H9 (cell line): ENCODE data around the gene THSD7A. TPM values are rescaled to one million over a fixed set of nuclear protein-coding genes. Genes with fewer than 3 reads are reported as not detected.

ENCODE experiments used
- DNase-seq: peaks from one replicate; pipeline ENCODE4 v3.0.0-alpha.2; 2017
- H2AFZ ChIP-seq: one replicate; pipeline ENCODE4 v1.6.1; 2013; ENCODE audit warnings: mild to moderate bottlenecking, low read length, control low read depth, moderate library complexity
- H2AK5ac ChIP-seq: 2 replicates; pipeline ENCODE4 v1.6.1; 2013; ENCODE audit warnings: low read length, control low read depth, mixed read lengths; ENCODE audit not compliant: insufficient read length
- H2BK120ac ChIP-seq: one replicate; pipeline ENCODE4 v1.6.1; 2013; ENCODE audit warnings: low read depth, mild to moderate bottlenecking, low read length, control low read depth, inconsistent platforms; ENCODE audit not compliant: poor library complexity, severe bottlenecking
- H2BK12ac ChIP-seq: 2 replicates; pipeline ENCODE4 v1.6.1; 2013; ENCODE audit warnings: low read length, control low read depth, mixed read lengths, low read depth; ENCODE audit not compliant: insufficient read length
- H2BK15ac ChIP-seq: 2 replicates; pipeline ENCODE4 v1.6.1; 2013; ENCODE audit warnings: low read depth, low read length, control low read depth
- H2BK20ac ChIP-seq: one replicate; pipeline ENCODE4 v1.6.1; 2013; ENCODE audit warnings: low read depth, mild to moderate bottlenecking, low read length, control low read depth, inconsistent platforms; ENCODE audit not compliant: poor library complexity, severe bottlenecking
- H2BK5ac ChIP-seq: 2 replicates; pipeline ENCODE4 v1.6.1; 2013; ENCODE audit warnings: low read length, control low read depth, mixed read lengths; ENCODE audit not compliant: insufficient read length
- H3K14ac ChIP-seq: 2 replicates; pipeline ENCODE4 v1.6.1; 2013; ENCODE audit warnings: low read length, control low read depth; ENCODE audit not compliant: insufficient read depth
- H3K18ac ChIP-seq: 2 replicates; pipeline ENCODE4 v1.6.1; 2013; ENCODE audit warnings: low read depth, mild to moderate bottlenecking, mixed read lengths, low read length, control low read depth; ENCODE audit not compliant: insufficient read length
- H3K23ac ChIP-seq: 2 replicates; pipeline ENCODE4 v1.6.1; 2013; ENCODE audit warnings: low read length, control low read depth, mixed read lengths, low read depth; ENCODE audit not compliant: insufficient read length
- H3K23me2 ChIP-seq: 2 replicates; pipeline ENCODE4 v1.6.1; 2013; ENCODE audit warnings: low read depth, mild to moderate bottlenecking, mixed read lengths, low read length, control low read depth; ENCODE audit not compliant: insufficient read length, poor library complexity, severe bottlenecking
- H3K27ac ChIP-seq: 2 replicates; pipeline ENCODE4 v1.5.1; 2013; ENCODE audit warnings: low read length, control low read depth, mixed read lengths, low read depth; ENCODE audit not compliant: insufficient read length
- H3K27me3 ChIP-seq: 2 replicates; pipeline ENCODE4 v1.6.1; 2013; ENCODE audit warnings: low read length, control low read depth, inconsistent platforms; ENCODE audit not compliant: insufficient read depth
- H3K4ac ChIP-seq: 2 replicates; pipeline ENCODE4 v1.6.1; 2013; ENCODE audit warnings: low read depth, mild to moderate bottlenecking, control low read depth, inconsistent platforms, low read length, moderate library complexity
- H3K4me1 ChIP-seq: 2 replicates; pipeline ENCODE4 v1.6.1; 2013; ENCODE audit warnings: low read length, control low read depth, inconsistent platforms; ENCODE audit not compliant: insufficient read depth
- H3K4me2 ChIP-seq: 2 replicates; pipeline ENCODE4 v1.6.1; 2013; ENCODE audit warnings: low read length, control low read depth, mixed read lengths; ENCODE audit not compliant: insufficient read length, insufficient read depth
- H3K56ac ChIP-seq: 2 replicates; pipeline ENCODE4 v1.6.1; 2013; ENCODE audit warnings: low read depth, mild to moderate bottlenecking, mixed read lengths, low read length, control low read depth; ENCODE audit not compliant: insufficient read length
- H3K79me1 ChIP-seq: 2 replicates; pipeline ENCODE4 v1.6.1; 2013; ENCODE audit warnings: low read depth, mild to moderate bottlenecking, moderate library complexity, low read length, control low read depth, inconsistent platforms; ENCODE audit not compliant: insufficient read depth, poor library complexity, severe bottlenecking
- H3K79me2 ChIP-seq: 2 replicates; pipeline ENCODE4 v1.6.1; 2013; ENCODE audit warnings: low read length, control low read depth, inconsistent platforms; ENCODE audit not compliant: insufficient read depth
- H3K9ac ChIP-seq: 2 replicates; pipeline ENCODE4 v1.6.1; 2013; ENCODE audit warnings: low read length, control low read depth, mixed read lengths; ENCODE audit not compliant: insufficient read length; ENCODE audit errors: extremely low read depth
- H3K9me3 ChIP-seq: one replicate; pipeline ENCODE4 v1.6.1; 2013; ENCODE audit warnings: low read depth, low read length, inconsistent platforms; ENCODE audit not compliant: control insufficient read depth
- H3T11ph ChIP-seq: one replicate; pipeline ENCODE4 v1.6.1; 2013; ENCODE audit warnings: mild to moderate bottlenecking, low read length, control low read depth, inconsistent platforms
- H4K20me1 ChIP-seq: one replicate; pipeline ENCODE4 v1.6.1; 2013; ENCODE audit not compliant: control insufficient read depth, insufficient read length, insufficient read depth
- H4K5ac ChIP-seq: 2 replicates; pipeline ENCODE4 v1.6.1; 2013; ENCODE audit warnings: low read depth, mild to moderate bottlenecking, mixed read lengths, low read length, control low read depth; ENCODE audit not compliant: insufficient read length
- H4K8ac ChIP-seq: replicated peaks from 2 replicates; pipeline ENCODE4 v1.6.1; 2013; ENCODE audit warnings: low read length, control low read depth, mixed read lengths, low read depth; ENCODE audit not compliant: insufficient read length
- H4K91ac ChIP-seq: 2 replicates; pipeline ENCODE4 v1.6.1; 2013; ENCODE audit warnings: low read depth, mild to moderate bottlenecking, moderate library complexity, mixed read lengths, low read length, control low read depth; ENCODE audit not compliant: insufficient read length
- H3K27ac Mint-ChIP-seq, 3 experiments: 2 replicates in 2 of 3; 3 replicates in 1 of 3; pipeline ENCODE4 v1.8.0; 2020 to 2021; ENCODE audit warnings: mixed read lengths in 3 of 3, mild to moderate bottlenecking in 1 of 3, moderate library complexity in 1 of 3
- H3K27me3 Mint-ChIP-seq: 2 replicates; pipeline ENCODE4 v1.8.0; 2021; ENCODE audit warnings: low read depth, mild to moderate bottlenecking, moderate library complexity, mixed read lengths
- H3K36me3 Mint-ChIP-seq, 3 experiments: 2 replicates in 2 of 3; 3 replicates in 1 of 3; pipeline ENCODE4 v1.8.0; 2020 to 2021; ENCODE audit warnings: low read depth in 3 of 3, mixed read lengths in 3 of 3; ENCODE audit not compliant: insufficient read depth in 1 of 3
- H3K4me1 Mint-ChIP-seq, 2 experiments: 2 replicates each; pipeline ENCODE4 v1.8.0; 2020; ENCODE audit warnings: mixed read lengths in 2 of 2
- H3K4me3 Mint-ChIP-seq, 2 experiments: 2 replicates in 1 of 2; 3 replicates in 1 of 2; pipeline ENCODE4 v1.8.0; 2020 to 2021; ENCODE audit warnings: mild to moderate bottlenecking in 2 of 2, mixed read lengths in 2 of 2, moderate library complexity in 1 of 2
- H3K9me3 Mint-ChIP-seq, 2 experiments: 2 replicates in 1 of 2; 3 replicates in 1 of 2; pipeline ENCODE4 v1.8.0; 2020; ENCODE audit warnings: mild to moderate bottlenecking in 2 of 2, mixed read lengths in 2 of 2, moderate library complexity in 1 of 2
- WGBS: extraction: QIAGEN DNeasy Blood & Tissue Kit; methylation state at CpG from one replicate; pipeline ENCODE4 v1.1.7; 2013; ENCODE audit warnings: missing lambda C conversion rate, low lambda C conversion rate, mixed read lengths; ENCODE audit not compliant: insufficient read length; ENCODE audit errors: extremely low coverage; 5-methylcytosine and 5-hydroxymethylcytosine counted together
- total RNA-seq: library from RNA; stranded (reverse); gene quantifications from 2 replicates; pipeline ENCODE4 v1.2.1, GENCODE V29; 2021
- TF ChIP-seq, protein P1 (sequence below): fragments of 200-600 bp; sonication (generic); conservative IDR thresholded peaks from 3 replicates; pipeline ENCODE4 v1.8.0; 2021; ENCODE audit warnings: antibody characterized with exemption, mild to moderate bottlenecking

THSD7A gene
- total RNA-seq, 1 experiment from 2014 or later: 0.42 TPM

DNA sequence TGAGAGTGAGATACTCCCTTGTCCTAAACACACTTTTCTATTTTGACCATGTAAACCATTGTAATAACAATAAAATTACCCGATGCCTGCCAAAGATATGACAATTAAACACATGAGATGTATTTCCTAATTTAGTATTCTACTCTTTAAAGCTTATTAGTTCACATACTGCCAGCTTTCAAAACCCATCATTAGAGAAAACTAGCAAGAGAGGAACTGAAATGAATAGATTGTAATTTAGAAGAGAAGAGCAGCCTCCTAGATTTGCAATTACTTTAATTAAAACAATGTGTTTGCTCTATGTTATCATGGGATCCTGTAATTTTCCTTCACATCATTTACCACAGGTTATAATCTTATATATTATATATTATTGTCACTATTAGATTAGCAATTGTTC, 428.2 kb downstream of the THSD7A start:
- Histone ChIP-seq H3K14ac (no peak overlapping the region), H2BK20ac (no peak overlapping the region), H2BK5ac (no peak overlapping the region), H3T11ph (no peak overlapping the region), H3K56ac (no peak overlapping the region), H3K4ac (no peak overlapping the region), H3K4me2 (no peak overlapping the region), H2BK12ac (no peak overlapping the region), H4K91ac (no peak overlapping the region), H3K79me2 (no peaks in the 10 kb centered on the region), H2AFZ (no peak overlapping the region), H4K5ac (no peak overlapping the region), H3K23ac (no peak overlapping the region), H4K20me1 (no peaks in the 10 kb centered on the region), H3K23me2 (no peaks in the 10 kb centered on the region), H4K8ac (no peak overlapping the region), H2BK120ac (no peak overlapping the region), H3K9me3 (no peaks in the 10 kb centered on the region), H2AK5ac (no peak overlapping the region), H3K9ac (no peak overlapping the region), H3K27me3 (no peaks in the 10 kb centered on the region), H3K4me1 (no peaks in the 10 kb centered on the region), H3K79me1 (no peaks in the 10 kb centered on the region), H3K27ac (no peak overlapping the region), H3K18ac (no peak overlapping the region), H2BK15ac (no peak overlapping the region)
- Mint-ChIP-seq H3K36me3 (no peaks in the 10 kb centered on the region; a peak in 1 of 7 replicates), H3K27ac (no peak overlapping the region), H3K9me3 (no peaks in the 10 kb centered on the region; a peak in 1 of 5 replicates), H3K27me3 (no peaks in the 10 kb centered on the region), H3K4me1 (no peaks in the 10 kb centered on the region), H3K4me3 (no peak overlapping the region)
- DNase-seq: no peak
- TF ChIP-seq, protein P1, sequence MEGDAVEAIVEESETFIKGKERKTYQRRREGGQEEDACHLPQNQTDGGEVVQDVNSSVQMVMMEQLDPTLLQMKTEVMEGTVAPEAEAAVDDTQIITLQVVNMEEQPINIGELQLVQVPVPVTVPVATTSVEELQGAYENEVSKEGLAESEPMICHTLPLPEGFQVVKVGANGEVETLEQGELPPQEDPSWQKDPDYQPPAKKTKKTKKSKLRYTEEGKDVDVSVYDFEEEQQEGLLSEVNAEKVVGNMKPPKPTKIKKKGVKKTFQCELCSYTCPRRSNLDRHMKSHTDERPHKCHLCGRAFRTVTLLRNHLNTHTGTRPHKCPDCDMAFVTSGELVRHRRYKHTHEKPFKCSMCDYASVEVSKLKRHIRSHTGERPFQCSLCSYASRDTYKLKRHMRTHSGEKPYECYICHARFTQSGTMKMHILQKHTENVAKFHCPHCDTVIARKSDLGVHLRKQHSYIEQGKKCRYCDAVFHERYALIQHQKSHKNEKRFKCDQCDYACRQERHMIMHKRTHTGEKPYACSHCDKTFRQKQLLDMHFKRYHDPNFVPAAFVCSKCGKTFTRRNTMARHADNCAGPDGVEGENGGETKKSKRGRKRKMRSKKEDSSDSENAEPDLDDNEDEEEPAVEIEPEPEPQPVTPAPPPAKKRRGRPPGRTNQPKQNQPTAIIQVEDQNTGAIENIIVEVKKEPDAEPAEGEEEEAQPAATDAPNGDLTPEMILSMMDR: no peak
- WGBS: no CpG with 5 or more reads among the region's 1 CpG
